Keratinocyte (primary cell): ENCODE measurements around the gene ZNF438.

Source experiments
- CTCF ChIP-seq, 3 experiments: IDR thresholded peaks in 1 of 3; conservative IDR thresholded peaks in 1 of 3; optimal IDR thresholded peaks in 1 of 3; 2 replicates in 2 of 3; 3 replicates in 1 of 3; pipeline versions ENCODE3 to v1.5.1; 2011; ENCODE audit warnings: low read length in 3 of 3, mild to moderate bottlenecking in 3 of 3, moderate library complexity in 2 of 3, control low read depth in 1 of 3, inconsistent platforms in 1 of 3; ENCODE audit not compliant: insufficient read depth in 2 of 3; ENCODE audit errors: extremely low read depth in 1 of 3
- EZH2 ChIP-seq: IDR thresholded peaks from one replicate; pipeline ENCODE4 v1.6.1; 2012; ENCODE audit warnings: inconsistent platforms, mild to moderate bottlenecking, low read length, moderate library complexity

- TF ChIP-seq EZH2, result no peak
- TF ChIP-seq CTCF (optimal IDR thresholded peaks at IDR 0.05 in 1 of 3, IDR thresholded peaks at IDR 0.05 in 1 of 3, conservative IDR thresholded peaks at IDR 0.05 in 1 of 3; ENCODE audit: extremely low read depth in 1 of 3, insufficient read depth in 2 of 3, low read length in 3 of 3), result no peak
Observed at GRCh38 chr10:30962522-30962921, 69.1 kb downstream of the ZNF438 start.
